HG03139 (cell line): ENCODE data around the gene PTPRJ.
A peak's percentile ranks its signal among the peaks of the same experiment; 100 is the strongest.
"Not testable (repeated sequence)": the region's sequence is repeated elsewhere in the genome, so short reads cannot be mapped to it uniquely, and the experiment has no call there.

Experiments used
- ATAC-seq: cut with Tn5 transposase; IDR thresholded peaks from one replicate; pipeline ENCODE4 v1.9.1; 2021; ENCODE audit not compliant: unreplicated experiment

Gene PTPRJ

GRCh38 chr11:47980088-47980906 lies at the start of gene PTPRJ:
Gene PTPRJ (plus strand): TSS chr11:47980559. CDS start chr11:47980913, 354 bp downstream.
- ATAC-seq: peak; percentile 48

GRCh38 chr11:47932544-47932943 lies 47.8 kb upstream of the PTPRJ start:
- no peak for ATAC-seq

- not testable (repeated sequence) for ATAC-seq
These were observed 46.6 kb upstream of the PTPRJ start for GRCh38 chr11:47933797-47934196.

- no peak for ATAC-seq
These were observed 41.4 kb upstream of the PTPRJ start for GRCh38 chr11:47938791-47939560.

DNA sequence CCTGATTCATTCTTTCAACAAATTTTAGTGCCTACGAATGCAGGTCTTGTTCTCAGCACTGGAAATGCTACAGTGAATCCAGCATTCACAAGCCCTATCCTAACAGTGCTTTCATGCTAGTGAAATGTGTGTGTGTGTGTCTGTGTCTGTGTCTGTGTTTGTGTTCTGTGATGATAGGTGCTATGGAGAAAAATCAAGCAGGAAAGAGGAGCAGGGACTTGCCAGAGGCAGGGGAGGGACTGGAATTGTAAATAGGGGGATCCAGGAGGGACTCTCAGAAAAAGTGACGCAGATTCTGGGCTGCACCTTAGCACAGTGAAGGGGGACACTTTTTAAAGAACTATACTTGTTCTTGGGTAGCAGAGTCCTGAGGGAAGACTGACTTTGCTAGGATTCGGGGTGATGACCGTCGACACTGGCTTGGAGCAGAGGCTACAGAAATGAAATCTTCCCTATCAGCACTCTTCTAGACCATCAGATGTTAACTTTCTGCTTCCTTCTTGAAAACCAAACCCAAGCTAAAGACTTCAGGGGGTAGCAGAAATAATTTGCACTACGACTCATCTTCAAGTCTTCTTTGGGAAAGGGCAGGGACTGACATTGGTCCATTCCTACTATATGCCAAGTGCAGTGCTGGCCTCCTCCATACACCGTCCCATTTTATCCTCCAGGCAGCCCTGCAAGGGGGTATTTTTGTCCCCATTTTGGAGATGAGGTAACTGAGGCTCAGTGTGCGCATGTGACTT lies 39.3 kb upstream of the PTPRJ start:
- no peak for ATAC-seq

GRCh38 chr11:47941907-47942558 lies 38.3 kb upstream of the PTPRJ start:
- ATAC-seq: no peak

- ATAC-seq: no peak
These were observed 36.4 kb upstream of the PTPRJ start for GRCh38 chr11:47943721-47944586.

GRCh38 chr11:47944632-47945031 lies 35.7 kb upstream of the PTPRJ start:
- ATAC-seq: no peak

GRCh38 chr11:47946682-47947559 lies 33.4 kb upstream of the PTPRJ start:
- no peak for ATAC-seq

GRCh38 chr11:47948137-47948536 lies 32.2 kb upstream of the PTPRJ start:
- no peak for ATAC-seq

DNA sequence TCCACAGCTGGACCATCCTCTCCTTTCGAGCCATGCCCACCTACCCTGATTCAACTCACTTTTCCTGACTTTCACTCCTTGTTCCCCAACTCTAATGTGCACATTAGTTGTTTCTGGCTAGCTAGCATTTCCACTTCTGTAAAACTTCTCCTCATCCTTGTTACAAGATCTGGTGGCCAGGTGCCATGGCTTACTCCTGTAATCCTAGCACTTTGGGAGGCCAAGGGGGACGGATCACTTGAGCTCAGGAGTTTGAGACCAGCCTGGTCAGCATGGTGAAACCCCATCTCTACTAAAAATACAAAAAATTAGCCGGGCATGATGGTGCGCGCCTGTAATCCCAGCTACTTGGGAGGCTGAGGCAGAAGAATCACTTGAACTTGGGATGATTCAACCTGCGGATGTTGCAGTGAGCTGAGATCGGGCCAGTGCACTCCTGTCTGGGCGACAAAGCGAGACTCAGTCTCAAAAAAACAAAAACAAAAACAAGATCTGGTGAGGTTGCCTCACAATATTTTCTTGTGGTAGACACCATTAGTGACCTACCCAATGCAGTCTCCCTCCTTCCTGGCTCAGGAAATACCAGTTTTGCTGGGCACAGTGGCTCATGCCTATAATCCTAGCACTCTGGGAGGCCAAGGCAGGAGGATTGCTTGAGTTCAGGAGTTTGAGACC lies 31.2 kb upstream of the PTPRJ start:
- not testable (repeated sequence) for ATAC-seq

GRCh38 chr11:47950396-47950795 lies 30.0 kb upstream of the PTPRJ start:
- ATAC-seq: no peak

DNA sequence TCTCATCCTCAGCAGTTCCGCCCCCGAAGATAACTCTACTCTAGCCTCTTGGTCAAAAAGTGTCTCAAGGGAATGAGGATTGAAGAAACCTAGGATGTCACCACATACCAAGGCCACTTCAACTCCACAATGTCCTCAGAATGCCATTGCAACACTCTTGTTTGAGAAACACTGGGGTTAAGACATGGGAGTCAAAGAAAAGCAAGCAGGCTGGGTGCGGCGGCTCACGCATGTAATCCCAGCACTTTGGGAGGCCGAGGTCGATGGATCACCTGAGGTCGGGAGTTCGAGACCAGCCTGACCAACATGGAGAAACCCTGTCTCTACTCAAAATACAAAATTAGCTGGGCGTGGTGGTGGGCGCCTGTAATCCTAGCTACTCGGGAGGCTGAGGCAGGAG lies 28.9 kb upstream of the PTPRJ start:
- not testable (repeated sequence) for ATAC-seq

DNA sequence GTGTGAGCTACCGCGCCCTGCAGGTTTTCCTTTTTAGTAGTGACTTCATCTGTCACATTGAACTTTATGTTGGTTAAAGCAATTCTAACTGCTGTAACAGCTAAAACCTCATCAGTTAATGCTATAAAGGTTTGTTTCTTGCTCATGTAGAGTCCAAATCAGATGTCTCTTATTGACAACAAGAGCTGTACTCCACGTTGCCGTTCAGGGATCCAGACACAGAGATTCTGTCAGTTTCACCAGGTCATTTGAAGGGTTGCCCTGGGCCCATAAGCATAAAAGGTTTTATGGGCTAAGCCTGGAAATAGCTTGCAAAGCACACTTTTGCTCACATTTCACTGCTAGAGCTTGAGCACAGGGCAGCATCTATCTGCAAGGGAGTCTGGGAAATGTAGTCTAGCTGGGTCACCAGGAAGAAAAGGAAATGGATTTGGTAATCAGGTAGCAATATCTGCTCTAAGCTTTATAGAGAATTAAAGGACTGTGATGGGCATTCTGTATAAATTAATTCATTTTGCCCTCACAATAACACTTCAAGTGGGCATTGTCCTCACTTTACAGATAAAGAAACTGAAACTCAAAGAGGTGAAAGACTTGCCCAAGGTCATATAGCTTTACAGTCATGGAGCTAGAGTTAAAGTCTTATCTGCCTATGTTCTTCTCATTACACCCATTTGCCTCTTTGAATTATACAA lies 25.2 kb upstream of the PTPRJ start:
- no peak for ATAC-seq

- no peak for ATAC-seq
These were observed 20.3 kb upstream of the PTPRJ start for GRCh38 chr11:47960015-47960414.

GRCh38 chr11:47961383-47961782 lies 19.0 kb upstream of the PTPRJ start:
- no peak for ATAC-seq

DNA sequence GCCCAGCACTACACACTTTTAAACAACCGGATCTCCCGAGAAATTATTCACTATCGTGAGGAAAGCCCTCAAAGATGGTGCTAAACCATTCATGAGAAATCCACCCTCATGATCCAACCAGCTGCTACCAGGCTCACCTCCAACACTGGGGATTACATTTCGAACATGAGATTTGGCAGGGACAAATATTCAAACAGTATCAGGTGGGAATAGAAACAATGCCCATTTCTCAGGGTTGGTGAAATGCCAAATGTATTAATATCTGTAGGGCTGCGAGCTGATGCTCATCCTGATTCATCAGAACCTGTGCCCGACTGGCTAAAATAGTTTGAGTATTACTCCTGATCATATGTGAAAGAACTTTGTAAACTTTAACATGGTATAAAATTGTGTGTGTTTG lies 15.8 kb upstream of the PTPRJ start:
- ATAC-seq: no peak
